Transverse colon (tissue), 4 donors: ENCODE measurements around the gene TRPM3.

Experiments
- EP300 ChIP-seq: sonication (generic); formaldehyde crosslinking; IDR thresholded peaks from one replicate; pipeline ENCODE4 v1.6.1; 2017; ENCODE audit warnings: antibody characterized with exemption, low read depth
- POLR2A ChIP-seq: fragments of 450-650 bp; IDR thresholded peaks from one replicate; pipeline ENCODE4 v1.6.1; 2016; ENCODE audit warnings: antibody characterized with exemption, mild to moderate bottlenecking, moderate library complexity
- POLR2AphosphoS5 ChIP-seq, 3 donors: sonication (generic); formaldehyde crosslinking; IDR thresholded peaks; one replicate each; pipeline ENCODE4 v1.6.1; 2016; ENCODE audit warnings: antibody characterized with exemption in 3 of 3
- TF ChIP-seq, protein P1 (sequence below), 5 experiments: fragments of 200-600 bp in 3 of 5; fragments of 450-650 bp in 2 of 5; sonication (generic) in 3 of 5; IDR thresholded peaks; 1 replicate in 2 of 5; 2 replicates in 3 of 5; pipeline ENCODE4 v1.5.1; 2016 to 2017; ENCODE audit warnings: antibody characterized with exemption in 5 of 5, inconsistent platforms in 3 of 5, mild to moderate bottlenecking in 2 of 5, moderate library complexity in 1 of 5

DNA sequence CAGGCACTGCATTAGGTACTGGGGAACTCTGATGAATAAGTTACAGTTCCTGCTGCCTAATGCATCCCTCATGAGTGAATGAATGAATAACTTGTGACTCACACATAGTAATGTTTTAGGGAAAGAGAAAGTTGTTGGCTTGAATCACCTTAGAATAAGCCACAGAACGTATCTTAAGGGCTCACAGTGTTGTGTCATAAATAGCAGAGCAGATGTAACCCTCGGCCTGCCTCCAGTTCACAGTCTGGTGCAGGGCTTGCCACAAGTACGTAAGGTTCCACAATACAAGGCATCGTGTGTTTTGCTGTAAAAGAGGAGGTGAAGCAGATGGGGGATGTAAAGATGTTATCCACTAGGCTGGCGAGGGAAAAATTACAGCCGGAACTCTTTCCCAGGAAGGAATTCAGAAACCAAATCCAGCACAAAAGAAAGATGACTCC lies 218.7 kb downstream of the TRPM3 start:
- TF ChIP-seq, protein P1, sequence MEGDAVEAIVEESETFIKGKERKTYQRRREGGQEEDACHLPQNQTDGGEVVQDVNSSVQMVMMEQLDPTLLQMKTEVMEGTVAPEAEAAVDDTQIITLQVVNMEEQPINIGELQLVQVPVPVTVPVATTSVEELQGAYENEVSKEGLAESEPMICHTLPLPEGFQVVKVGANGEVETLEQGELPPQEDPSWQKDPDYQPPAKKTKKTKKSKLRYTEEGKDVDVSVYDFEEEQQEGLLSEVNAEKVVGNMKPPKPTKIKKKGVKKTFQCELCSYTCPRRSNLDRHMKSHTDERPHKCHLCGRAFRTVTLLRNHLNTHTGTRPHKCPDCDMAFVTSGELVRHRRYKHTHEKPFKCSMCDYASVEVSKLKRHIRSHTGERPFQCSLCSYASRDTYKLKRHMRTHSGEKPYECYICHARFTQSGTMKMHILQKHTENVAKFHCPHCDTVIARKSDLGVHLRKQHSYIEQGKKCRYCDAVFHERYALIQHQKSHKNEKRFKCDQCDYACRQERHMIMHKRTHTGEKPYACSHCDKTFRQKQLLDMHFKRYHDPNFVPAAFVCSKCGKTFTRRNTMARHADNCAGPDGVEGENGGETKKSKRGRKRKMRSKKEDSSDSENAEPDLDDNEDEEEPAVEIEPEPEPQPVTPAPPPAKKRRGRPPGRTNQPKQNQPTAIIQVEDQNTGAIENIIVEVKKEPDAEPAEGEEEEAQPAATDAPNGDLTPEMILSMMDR (IDR thresholded peaks at IDR 0.05), result no peak
- TF ChIP-seq POLR2A, result no peak
- TF ChIP-seq EP300, result no peak
- TF ChIP-seq POLR2AphosphoS5 (IDR thresholded peaks at IDR 0.05), result no peak
